GM12892 (cell line): Measurements from ENCODE around the gene DTNBP1.

Experiments
- DNase-seq: peaks from one replicate; pipeline ENCODE4 v3.0.0; 2011; ENCODE audit not compliant: insufficient read length
- FAIRE-seq: peaks from 2 replicates; lab custom pipeline; 2011; peaks lifted over from hg19 to GRCh38; lab: Jason Lieb, UNC
- POLR2A ChIP-seq: IDR thresholded peaks from 2 replicates; pipeline ENCODE4 v1.6.1; 2011; ENCODE audit warnings: low read depth, low read length, control low read depth
- POLR2AphosphoS5 ChIP-seq: IDR thresholded peaks from 2 replicates; pipeline ENCODE4 v1.6.1; 2011; ENCODE audit warnings: low read depth, low read length, control low read depth
- TAF1 ChIP-seq: IDR thresholded peaks from 2 replicates; pipeline ENCODE4 v1.6.1; 2011; ENCODE audit warnings: low read depth, mild to moderate bottlenecking, control low read depth, low read length, borderline replicate concordance

DTNBP1 gene

GRCh38 chr6:15513131-15513771 is 149.6 kb downstream of the DTNBP1 start:
- FAIRE-seq (no peak), DNase-seq (no peak)
- TF ChIP-seq POLR2AphosphoS5: no peak
- TF ChIP-seq TAF1: no peak
- TF ChIP-seq POLR2A: no peak

GRCh38 chr6:15512721-15513120 is 150.1 kb downstream of the DTNBP1 start:
- FAIRE-seq: no peak
- TF ChIP-seq POLR2AphosphoS5 (no peak), TAF1 (no peak), POLR2A (no peak)
- no peak for DNase-seq

DNA sequence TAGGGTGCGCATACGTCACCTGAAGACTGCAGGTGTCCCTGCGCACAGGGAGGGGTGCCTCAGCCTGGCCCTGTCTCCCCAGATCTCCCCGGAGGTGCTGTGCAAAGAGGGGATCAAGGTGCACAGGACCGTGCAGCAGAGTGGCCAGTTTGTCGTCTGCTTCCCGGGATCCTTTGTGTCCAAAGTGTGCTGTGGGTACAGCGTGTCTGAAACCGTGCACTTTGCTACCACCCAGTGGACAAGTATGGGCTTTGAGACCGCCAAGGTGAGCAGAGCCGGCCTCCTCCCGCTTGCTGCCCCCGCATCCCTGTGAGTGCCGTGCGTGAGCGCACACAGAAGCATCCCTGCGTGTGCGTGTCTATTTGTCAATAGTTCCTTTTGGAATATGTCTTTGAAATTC is 150.7 kb downstream of the DTNBP1 start:
- no peak for DNase-seq
- no peak for FAIRE-seq
- TF ChIP-seq POLR2AphosphoS5: no peak
- TF ChIP-seq POLR2A: no peak; the same call in 1 of the 2 replicates
- TF ChIP-seq TAF1: no peak

DNA sequence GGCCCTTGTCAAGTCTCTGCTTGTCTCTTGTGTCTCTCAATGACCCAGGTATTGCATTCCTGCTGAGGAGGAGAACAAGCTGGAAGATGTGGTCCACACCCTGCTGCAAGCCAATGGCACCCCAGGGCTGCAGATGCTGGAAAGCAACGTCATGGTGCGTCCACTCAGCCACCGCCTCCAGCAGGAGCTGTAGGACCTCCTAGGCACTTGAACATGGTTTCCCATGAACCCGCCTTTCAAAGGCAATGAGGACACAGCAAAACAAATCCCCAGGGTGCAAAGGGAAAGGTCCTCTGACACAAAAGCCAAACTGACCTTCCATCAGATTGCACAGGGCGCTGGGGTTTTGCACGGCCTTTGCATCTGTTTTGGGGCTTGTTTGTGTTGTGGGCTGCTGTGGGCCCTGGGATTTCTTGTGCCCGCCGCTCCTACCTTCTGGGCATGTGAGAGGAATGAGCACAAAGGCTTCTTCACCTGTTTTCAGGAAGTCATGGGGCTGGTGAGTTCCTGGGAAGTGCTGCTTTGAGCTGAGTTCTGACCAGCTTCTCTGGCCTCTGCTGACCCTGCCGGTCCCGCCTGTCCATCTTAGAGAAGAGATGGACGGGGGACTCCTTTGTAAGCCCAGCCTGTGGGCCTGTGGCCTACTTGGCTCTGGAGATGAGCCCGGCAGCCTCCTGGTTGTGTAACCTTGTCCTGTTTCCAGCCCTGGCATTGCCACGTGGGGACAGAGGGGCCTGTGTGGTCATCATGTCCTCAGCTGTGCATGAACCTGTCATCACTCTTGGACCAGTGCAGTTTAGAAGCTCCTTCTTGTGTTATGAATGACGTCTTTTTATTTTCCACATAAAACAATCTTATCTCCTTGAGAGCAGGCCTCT is 151.3 kb downstream of the DTNBP1 start:
- no peak for DNase-seq
- TF ChIP-seq POLR2AphosphoS5 (no peak), POLR2A (no peak; the same call in 1 of the 2 replicates)
- no peak for FAIRE-seq

DNA sequence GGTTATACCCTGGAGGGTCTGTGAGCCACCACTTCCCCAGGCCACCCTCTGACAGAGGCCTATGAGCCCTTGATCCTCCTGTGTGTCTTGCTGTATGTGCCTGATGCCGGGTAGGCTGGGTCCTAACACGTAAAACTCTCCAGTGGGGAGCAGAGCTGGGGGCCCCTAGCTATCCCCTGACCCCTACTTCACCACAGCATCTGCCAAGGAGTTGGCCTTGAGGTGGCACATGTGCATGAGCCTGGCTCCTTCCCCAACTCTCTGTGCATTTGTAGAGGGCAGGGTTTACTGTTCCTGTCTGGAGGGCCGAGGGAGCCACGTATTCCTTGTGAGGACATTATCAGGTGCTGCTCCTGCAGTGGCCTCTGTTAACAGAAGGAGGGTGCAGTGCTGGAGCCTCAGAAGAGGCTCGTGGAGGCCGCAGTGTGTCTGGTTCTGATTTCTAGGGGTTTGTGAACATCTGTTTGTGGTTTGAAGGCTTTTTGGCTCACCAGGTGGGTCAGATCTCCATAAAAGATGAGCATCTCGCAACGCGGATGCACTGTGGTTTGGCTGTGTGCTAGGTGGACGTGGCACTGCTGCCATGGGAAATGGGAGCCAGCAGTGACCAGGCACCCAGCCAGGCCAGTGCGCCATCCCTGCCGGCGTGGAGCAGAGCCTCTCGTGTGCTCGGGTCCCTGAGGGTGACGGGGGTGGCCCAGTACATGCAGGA is 152.1 kb downstream of the DTNBP1 start:
- DNase-seq (no peak), FAIRE-seq (no peak)
- no peak for TF ChIP-seq POLR2A
- TF ChIP-seq TAF1: no peak
- TF ChIP-seq POLR2AphosphoS5: no peak

DNA sequence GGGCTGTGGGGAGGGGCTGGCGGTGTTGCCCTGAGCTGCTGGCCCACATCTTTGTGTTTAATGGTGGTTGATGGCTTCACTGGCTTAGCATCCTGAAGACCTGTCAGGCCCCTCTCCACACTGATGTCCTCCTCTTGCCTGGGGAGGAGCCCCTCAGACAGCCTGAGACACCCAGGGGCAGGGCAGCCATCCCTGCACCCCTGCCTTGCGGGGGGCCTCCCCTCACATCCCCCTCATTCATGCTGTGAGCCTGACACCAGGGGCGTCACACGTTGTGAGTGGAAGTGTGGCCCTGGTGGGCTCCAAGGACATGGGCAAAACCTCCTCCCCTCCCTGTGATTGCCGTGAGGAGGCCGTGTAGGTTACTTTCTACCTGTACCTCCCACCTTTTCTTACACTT is 152.7 kb downstream of the DTNBP1 start:
- TF ChIP-seq TAF1: no peak
- TF ChIP-seq POLR2A: no peak
- TF ChIP-seq POLR2AphosphoS5: no peak
- FAIRE-seq (no peak), DNase-seq (no peak)

- DNase-seq (no peak), FAIRE-seq (no peak)
- TF ChIP-seq TAF1 (no peak), POLR2AphosphoS5 (no peak), POLR2A (no peak)
Observed at GRCh38 chr6:15509335-15509933, 153.4 kb downstream of the DTNBP1 start.

GRCh38 chr6:15508931-15509330 is 153.9 kb downstream of the DTNBP1 start:
- no peak for FAIRE-seq

GRCh38 chr6:15508441-15508871 is 154.4 kb downstream of the DTNBP1 start:
- TF ChIP-seq POLR2AphosphoS5: no peak
- TF ChIP-seq TAF1: no peak
- TF ChIP-seq POLR2A: no peak
- DNase-seq: no peak
- FAIRE-seq: peak; percentile 46

More at GRCh38 chr6:15508931-15509330, 153.9 kb downstream of the DTNBP1 start:
- DNase-seq: no peak
- TF ChIP-seq POLR2A (no peak), POLR2AphosphoS5 (no peak), TAF1 (no peak)

DNA sequence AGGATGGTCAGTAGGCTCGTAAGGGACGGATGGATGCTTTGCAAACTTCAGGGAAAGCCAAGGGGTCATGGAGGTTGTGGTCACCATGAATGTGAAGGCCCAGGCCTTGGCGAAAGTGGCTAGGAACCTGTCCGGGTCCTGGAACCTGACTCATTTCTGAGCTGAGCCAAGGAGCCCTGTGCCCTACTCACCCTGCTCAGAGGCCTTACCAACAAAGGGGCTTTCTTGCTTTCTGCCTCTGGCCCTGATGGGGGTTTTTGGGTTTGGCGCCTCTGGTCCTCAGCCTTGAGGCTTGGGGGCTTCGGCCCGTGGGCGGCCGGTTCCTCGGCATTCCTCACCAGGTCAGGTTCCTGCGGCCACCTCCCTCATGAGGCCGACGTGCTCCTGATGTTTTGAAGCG is 155.1 kb downstream of the DTNBP1 start:
- FAIRE-seq (no peak), DNase-seq (no peak)
- TF ChIP-seq POLR2AphosphoS5: no peak
- TF ChIP-seq TAF1: no peak
- TF ChIP-seq POLR2A: no peak

- FAIRE-seq (no peak), DNase-seq (no peak)
- no peak for TF ChIP-seq POLR2AphosphoS5
Observed at GRCh38 chr6:15507221-15507620, 155.6 kb downstream of the DTNBP1 start.
